CD14-positive monocyte (primary cell): Measurements from ENCODE around the gene NOL12. TPM values are rescaled to one million over a fixed set of nuclear protein-coding genes. Genes with fewer than 3 reads are reported as not detected.

Experiments used
- DNase-seq, 3 donors: peaks; one replicate each; pipeline ENCODE4 v3.0.0-alpha.2; 2011 to 2022
- H2AFZ ChIP-seq: 2 replicates; pipeline ENCODE4 v1.6.0; 2012; ENCODE audit warnings: mild to moderate bottlenecking, low read depth, low read length, inconsistent platforms; ENCODE audit not compliant: insufficient read depth, poor library complexity, severe bottlenecking
- H3K27ac ChIP-seq, 2 donors: 1 replicate in 1 of 2; 2 replicates in 1 of 2; pipeline ENCODE4 v1.5.1; 2012 to 2013; ENCODE audit warnings: low read length in 2 of 2, control low read depth in 1 of 2, inconsistent platforms in 1 of 2, low read depth in 1 of 2, mild to moderate bottlenecking in 1 of 2
- H3K27me3 ChIP-seq, 2 donors: one replicate each; pipeline versions ENCODE4 v1.6.0 to v1.6.1; 2011 to 2013; ENCODE audit warnings: low read length in 2 of 2; ENCODE audit not compliant: control insufficient read depth in 2 of 2, insufficient read depth in 2 of 2
- H3K36me3 ChIP-seq, 2 donors: replicated peaks in 1 of 2; 1 replicate in 1 of 2; 2 replicates in 1 of 2; pipeline versions ENCODE4 v1.5.1 to v1.6.1; 2012 to 2013; ENCODE audit warnings: low read length in 2 of 2, control low read depth in 1 of 2, inconsistent platforms in 1 of 2, mild to moderate bottlenecking in 1 of 2; ENCODE audit not compliant: insufficient read depth in 2 of 2, control insufficient read depth in 1 of 2
- H3K4me1 ChIP-seq, 2 donors: 1 replicate in 1 of 2; 2 replicates in 1 of 2; pipeline versions ENCODE4 v1.5.1 to v1.6.1; 2012 to 2013; ENCODE audit warnings: low read length in 2 of 2, control low read depth in 1 of 2, inconsistent platforms in 1 of 2, mild to moderate bottlenecking in 1 of 2, moderate library complexity in 1 of 2; ENCODE audit not compliant: insufficient read depth in 2 of 2, control insufficient read depth in 1 of 2
- H3K4me2 ChIP-seq: replicated peaks from 2 replicates; pipeline ENCODE3; 2012; ENCODE audit warnings: low read length, moderate library complexity, mild to moderate bottlenecking; ENCODE audit not compliant: poor library complexity, severe bottlenecking; ENCODE audit errors: extremely low read depth
- H3K4me3 ChIP-seq, 3 experiments: fragments of 200-600 bp in 1 of 3; sonication (generic) in 1 of 3; replicated peaks in 1 of 3; 1 replicate in 2 of 3; 2 replicates in 1 of 3; pipeline ENCODE4 v1.5.1; 2011 to 2013; ENCODE audit warnings: low read length in 3 of 3, mild to moderate bottlenecking in 3 of 3, control low read depth in 2 of 3, low read depth in 2 of 3, inconsistent platforms in 1 of 3, moderate library complexity in 1 of 3
- H3K79me2 ChIP-seq: 2 replicates; pipeline ENCODE4 v1.6.0; 2012; ENCODE audit warnings: mild to moderate bottlenecking, control low read depth, inconsistent platforms, low read length, moderate library complexity; ENCODE audit not compliant: insufficient read depth
- H3K9ac ChIP-seq: 2 replicates; pipeline ENCODE4 v1.6.0; 2017; ENCODE audit warnings: low read length, mild to moderate bottlenecking; ENCODE audit not compliant: insufficient read depth, poor library complexity, severe bottlenecking
- H3K9me3 ChIP-seq, 2 donors: replicated peaks in 1 of 2; 1 replicate in 1 of 2; 2 replicates in 1 of 2; pipeline versions ENCODE4 v1.5.1 to v1.6.1; 2012 to 2013; ENCODE audit warnings: low read length in 2 of 2, control low read depth in 1 of 2; ENCODE audit not compliant: control insufficient read depth in 1 of 2, insufficient read depth in 1 of 2
- H4K20me1 ChIP-seq: 2 replicates; pipeline ENCODE4 v1.6.0; 2012; ENCODE audit warnings: mild to moderate bottlenecking, low read length, control low read depth, moderate library complexity; ENCODE audit not compliant: insufficient read depth
- H3K27ac Mint-ChIP-seq, 7 donors: one replicate each; pipeline ENCODE4 v1.8.0; 2020; ENCODE audit warnings: mild to moderate bottlenecking in 7 of 7, mixed read lengths in 7 of 7, moderate library complexity in 6 of 7, inconsistent platforms in 2 of 7
- H3K27me3 Mint-ChIP-seq, 3 donors: one replicate each; pipeline ENCODE4 v1.8.0; 2021 to 2022; ENCODE audit warnings: low read depth in 3 of 3, mild to moderate bottlenecking in 3 of 3, mixed read lengths in 3 of 3, moderate library complexity in 3 of 3, inconsistent platforms in 1 of 3
- H3K36me3 Mint-ChIP-seq, 2 donors: one replicate each; pipeline ENCODE4 v1.8.0; 2020; ENCODE audit warnings: mixed read lengths in 2 of 2, inconsistent platforms in 1 of 2, mild to moderate bottlenecking in 1 of 2
- H3K4me1 Mint-ChIP-seq: one replicate; pipeline ENCODE4 v1.8.0; 2020; ENCODE audit warnings: mild to moderate bottlenecking, mixed read lengths
- H3K4me3 Mint-ChIP-seq, 2 donors: one replicate each; pipeline ENCODE4 v1.8.0; 2020; ENCODE audit warnings: mild to moderate bottlenecking in 2 of 2, mixed read lengths in 2 of 2, moderate library complexity in 1 of 2
- H3K9me3 Mint-ChIP-seq, 7 donors: one replicate each; pipeline ENCODE4 v1.8.0; 2020 to 2022; ENCODE audit warnings: mixed read lengths in 7 of 7, mild to moderate bottlenecking in 6 of 7, moderate library complexity in 6 of 7, inconsistent platforms in 2 of 7
- WGBS: methylation state at CpG from one replicate; pipeline ENCODE4 v1.1.5; 2013; ENCODE audit warnings: missing lambda C conversion rate; ENCODE audit not compliant: insufficient coverage; 5-methylcytosine and 5-hydroxymethylcytosine counted together
- intact Hi-C, 2 donors: fragments of 100-400 bp; cut with micrococcal nuclease; formaldehyde crosslinking; loops; one replicate each; pipeline versions ENCODE4 v1.15.0 to v1.15.1; 2023
- polyA plus RNA-seq, 3 donors: library from polyadenylated mRNA; depleted of rRNA in 1 of 3; unstranded in 2 of 3; stranded (reverse) in 1 of 3; fragments of 300-500 nt in 2 of 3; fragments of >200 nt in 1 of 3; fragmentation: Illumina TruSeq in 2 of 3; gene quantifications; 1 replicate in 2 of 3; 2 replicates in 1 of 3; pipeline ENCODE4 v1.2.3, GENCODE V29; 2012 to 2021
- TF ChIP-seq, protein P1 (sequence below): fragments of 200-600 bp; IDR thresholded peaks from one replicate; pipeline ENCODE4 v1.8.0; 2022; ENCODE audit warnings: antibody characterized with exemption, mild to moderate bottlenecking

NOL12 gene
- polyA plus RNA-seq, 3 donors = 47.3 to 52.0 (median 49.2) TPM

DNA sequence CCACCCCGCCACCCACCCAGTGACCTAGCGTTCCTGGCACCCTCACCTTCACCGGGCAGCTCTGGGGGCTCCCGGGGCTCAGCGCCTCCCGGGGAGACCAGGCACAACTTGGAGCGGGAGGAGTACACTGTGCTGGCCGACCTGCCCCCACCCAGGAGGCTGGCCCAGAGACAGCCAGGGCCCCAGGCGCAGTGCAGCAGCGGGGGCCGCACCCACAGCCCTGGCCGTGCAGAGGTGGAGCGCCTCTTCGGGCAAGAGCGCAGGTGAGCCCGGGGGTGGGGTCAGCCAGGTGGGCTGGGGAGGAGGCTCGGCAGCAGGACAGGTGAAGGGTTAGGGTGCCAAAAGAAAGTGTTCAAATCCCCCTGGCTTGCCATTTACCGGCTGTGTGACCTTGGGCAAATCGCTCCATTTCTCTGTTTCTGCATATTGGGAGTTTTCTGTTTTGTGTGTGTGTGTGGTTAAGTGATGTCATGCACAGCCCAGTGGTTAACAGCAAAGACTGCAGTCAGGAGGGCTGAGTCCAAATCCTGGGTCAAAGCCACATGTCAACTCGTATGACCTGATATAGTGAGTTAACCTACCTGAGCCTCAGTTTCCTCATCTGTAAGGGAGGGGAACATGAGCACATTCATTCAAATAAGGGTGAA, 40.2 kb downstream of the NOL12 start:
- Mint-ChIP-seq H3K4me3 (no peak overlapping the region), H3K27me3 (peaks cover 0 to 5% (median 3%) of the 10 kb centered on the region in 3 donors), H3K27ac (peak overlapping the region in 1 of 7 donors; percentile 66), H3K4me1 (peaks cover 39% of the 10 kb centered on the region), H3K36me3 (peaks cover 8 to 24% of the 10 kb centered on the region in 2 donors), H3K9me3 (peaks cover 0 to 10% (median 7%) of the 10 kb centered on the region in 7 donors)
- H3K27ac ChIP-seq = no peak overlapping the region
- intact Hi-C loops = no loop called here
- no peak overlapping the region for H3K4me3 ChIP-seq
- WGBS = 94% methylated on average over 19 of the region's 20 CpGs
- TF ChIP-seq, protein P1, sequence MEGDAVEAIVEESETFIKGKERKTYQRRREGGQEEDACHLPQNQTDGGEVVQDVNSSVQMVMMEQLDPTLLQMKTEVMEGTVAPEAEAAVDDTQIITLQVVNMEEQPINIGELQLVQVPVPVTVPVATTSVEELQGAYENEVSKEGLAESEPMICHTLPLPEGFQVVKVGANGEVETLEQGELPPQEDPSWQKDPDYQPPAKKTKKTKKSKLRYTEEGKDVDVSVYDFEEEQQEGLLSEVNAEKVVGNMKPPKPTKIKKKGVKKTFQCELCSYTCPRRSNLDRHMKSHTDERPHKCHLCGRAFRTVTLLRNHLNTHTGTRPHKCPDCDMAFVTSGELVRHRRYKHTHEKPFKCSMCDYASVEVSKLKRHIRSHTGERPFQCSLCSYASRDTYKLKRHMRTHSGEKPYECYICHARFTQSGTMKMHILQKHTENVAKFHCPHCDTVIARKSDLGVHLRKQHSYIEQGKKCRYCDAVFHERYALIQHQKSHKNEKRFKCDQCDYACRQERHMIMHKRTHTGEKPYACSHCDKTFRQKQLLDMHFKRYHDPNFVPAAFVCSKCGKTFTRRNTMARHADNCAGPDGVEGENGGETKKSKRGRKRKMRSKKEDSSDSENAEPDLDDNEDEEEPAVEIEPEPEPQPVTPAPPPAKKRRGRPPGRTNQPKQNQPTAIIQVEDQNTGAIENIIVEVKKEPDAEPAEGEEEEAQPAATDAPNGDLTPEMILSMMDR = peak; percentile 18
- H3K79me2 ChIP-seq = no peaks in the 10 kb centered on the region
- H3K9me3 ChIP-seq = no peaks in the 10 kb centered on the region
- H4K20me1 ChIP-seq = no peaks in the 10 kb centered on the region
- H3K36me3 ChIP-seq = no peaks in the 10 kb centered on the region
- H3K4me2 ChIP-seq = no peak overlapping the region
- no peaks in the 10 kb centered on the region for H3K27me3 ChIP-seq
- no peak overlapping the region for H3K9ac ChIP-seq
- peaks cover 43 to 51% of the 10 kb centered on the region in 2 donors for H3K4me1 ChIP-seq
- no peak overlapping the region for H2AFZ ChIP-seq
- peak in 2 of 3 donors; percentile 27 to 54 for DNase-seq

DNA sequence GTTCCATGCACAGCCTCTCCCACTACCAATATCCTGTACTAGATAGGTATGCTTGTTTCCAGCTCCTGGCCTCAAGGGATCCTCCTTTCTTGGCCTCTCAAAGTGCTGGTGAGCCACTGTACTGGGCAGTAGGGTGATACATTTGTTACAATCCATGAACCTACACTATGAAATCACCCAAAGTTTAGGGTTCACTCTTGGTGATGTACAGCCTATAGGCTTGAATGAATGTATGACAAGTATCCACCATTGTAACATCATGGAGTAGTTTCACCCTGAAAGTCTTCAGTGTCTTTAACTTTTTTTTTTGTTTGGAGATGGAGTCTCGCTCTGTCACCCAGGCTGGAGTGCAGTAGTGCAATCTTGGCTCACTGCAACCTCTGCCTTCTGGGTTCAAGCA, 42.5 kb downstream of the NOL12 start:
- Mint-ChIP-seq H3K36me3 (peaks cover 3 to 18% of the 10 kb centered on the region in 2 donors), H3K4me3 (no peak overlapping the region), H3K9me3 (peaks cover 0 to 10% (median 5%) of the 10 kb centered on the region in 7 donors), H3K27ac (peak overlapping the region; percentile 72 to 90 (median 83)), H3K27me3 (peaks cover 0 to 5% (median 0%) of the 10 kb centered on the region in 3 donors), H3K4me1 (peaks cover 54% of the 10 kb centered on the region)
- Histone ChIP-seq H3K4me3 (peak overlapping the region in 1 of 3 experiments; percentile 27), H3K4me1 (peaks cover 55 to 67% of the 10 kb centered on the region in 2 donors), H3K27ac (peak overlapping the region; percentile 6 to 73), H3K9ac (no peak overlapping the region), H3K4me2 (peak overlapping the region; percentile 40), H3K79me2 (no peaks in the 10 kb centered on the region), H2AFZ (peak overlapping the region; percentile 69), H3K36me3 (no peaks in the 10 kb centered on the region), H3K9me3 (no peaks in the 10 kb centered on the region), H4K20me1 (no peaks in the 10 kb centered on the region), H3K27me3 (no peaks in the 10 kb centered on the region)
- DNase-seq = no peak
- TF ChIP-seq, protein P1 = no peak
- 100% methylated on average over 1 of the region's 1 CpG for WGBS
- intact Hi-C loops = no loop called here
